Peyer's patch (tissue), 4 donors: ENCODE results near the gene CHST1.

Experiments
- CTCF ChIP-seq, 6 experiments: fragments of 450-650 bp in 4 of 6; fragments of 200-600 bp in 2 of 6; sonication (generic) in 1 of 6; IDR thresholded peaks; one replicate each; pipeline ENCODE4 v1.5.1; 2017 to 2019; ENCODE audit warnings: antibody characterized with exemption in 6 of 6, mild to moderate bottlenecking in 3 of 6, moderate library complexity in 1 of 6
- POLR2A ChIP-seq, 2 donors: fragments of 450-650 bp; IDR thresholded peaks; one replicate each; pipeline ENCODE4 v1.5.1; 2017; ENCODE audit warnings: antibody characterized with exemption in 2 of 2, mild to moderate bottlenecking in 2 of 2, moderate library complexity in 2 of 2

GRCh38 chr11:45607995-45608394 is 57.4 kb downstream of the CHST1 start:
- TF ChIP-seq CTCF (IDR thresholded peaks at IDR 0.05) (no peak), POLR2A (IDR thresholded peaks at IDR 0.05) (no peak)
